Fibroblast of the aortic adventitia (primary cell): ENCODE measurements around the gene CORO1C. TPM values are rescaled to one million over a fixed set of nuclear protein-coding genes. Genes with fewer than 3 reads are reported as not detected.

Experiments
- DNase-seq: peaks from one replicate; pipeline ENCODE4 v3.0.0-alpha.2; 2010; ENCODE audit warnings: low read depth
- H3K4me3 ChIP-seq: 2 replicates; pipeline ENCODE4 v1.5.1; 2011; ENCODE audit warnings: low read depth, mild to moderate bottlenecking, control low read depth, low read length, moderate library complexity
- total RNA-seq: library from RNA; depleted of rRNA; stranded (reverse); fragments of >200 nt; gene quantifications from 2 replicates; pipeline ENCODE4 v1.2.3, GENCODE V29; 2012; ENCODE audit warnings: low replicate concordance
- TF ChIP-seq, protein P1 (sequence below): IDR thresholded peaks from 2 replicates; pipeline ENCODE4 v1.5.1; 2011; ENCODE audit warnings: mild to moderate bottlenecking, low read length, control low read depth, inconsistent platforms; ENCODE audit not compliant: insufficient read depth

The CORO1C gene
- total RNA-seq, 1 donor: 202 TPM

GRCh38 chr12:108607981-108608600, 123.2 kb downstream of the CORO1C start:
- H3K4me3 ChIP-seq: no peak overlapping the region
- TF ChIP-seq, protein P1, sequence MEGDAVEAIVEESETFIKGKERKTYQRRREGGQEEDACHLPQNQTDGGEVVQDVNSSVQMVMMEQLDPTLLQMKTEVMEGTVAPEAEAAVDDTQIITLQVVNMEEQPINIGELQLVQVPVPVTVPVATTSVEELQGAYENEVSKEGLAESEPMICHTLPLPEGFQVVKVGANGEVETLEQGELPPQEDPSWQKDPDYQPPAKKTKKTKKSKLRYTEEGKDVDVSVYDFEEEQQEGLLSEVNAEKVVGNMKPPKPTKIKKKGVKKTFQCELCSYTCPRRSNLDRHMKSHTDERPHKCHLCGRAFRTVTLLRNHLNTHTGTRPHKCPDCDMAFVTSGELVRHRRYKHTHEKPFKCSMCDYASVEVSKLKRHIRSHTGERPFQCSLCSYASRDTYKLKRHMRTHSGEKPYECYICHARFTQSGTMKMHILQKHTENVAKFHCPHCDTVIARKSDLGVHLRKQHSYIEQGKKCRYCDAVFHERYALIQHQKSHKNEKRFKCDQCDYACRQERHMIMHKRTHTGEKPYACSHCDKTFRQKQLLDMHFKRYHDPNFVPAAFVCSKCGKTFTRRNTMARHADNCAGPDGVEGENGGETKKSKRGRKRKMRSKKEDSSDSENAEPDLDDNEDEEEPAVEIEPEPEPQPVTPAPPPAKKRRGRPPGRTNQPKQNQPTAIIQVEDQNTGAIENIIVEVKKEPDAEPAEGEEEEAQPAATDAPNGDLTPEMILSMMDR: no peak
- no peak for DNase-seq

DNA sequence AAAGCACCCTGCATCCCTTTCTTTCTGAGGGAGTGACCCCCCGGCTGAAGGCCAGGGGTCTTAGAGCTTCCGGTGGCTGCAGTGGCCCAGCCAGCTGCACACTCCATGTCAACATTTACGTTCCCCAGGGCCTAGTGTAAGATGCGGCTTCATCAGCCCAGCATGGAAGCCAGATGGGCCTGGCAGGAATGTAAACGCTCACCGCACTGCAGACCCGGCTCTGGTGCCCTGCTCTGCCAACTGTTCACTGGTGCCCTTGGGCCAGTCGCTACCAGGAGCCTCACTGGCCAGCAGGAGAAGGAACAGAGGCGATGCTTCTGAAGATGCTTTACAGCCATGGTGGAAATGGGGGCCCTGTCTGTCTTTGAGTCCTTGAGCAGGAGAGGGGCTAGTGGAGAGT, 124.8 kb downstream of the CORO1C start:
- no peak overlapping the region for H3K4me3 ChIP-seq
- TF ChIP-seq, protein P1: no peak
- no peak for DNase-seq

- no peak overlapping the region for H3K4me3 ChIP-seq
- DNase-seq: no peak
- TF ChIP-seq, protein P1: no peak
Measured at GRCh38 chr12:108605690-108606406, 125.5 kb downstream of the CORO1C start.

DNA sequence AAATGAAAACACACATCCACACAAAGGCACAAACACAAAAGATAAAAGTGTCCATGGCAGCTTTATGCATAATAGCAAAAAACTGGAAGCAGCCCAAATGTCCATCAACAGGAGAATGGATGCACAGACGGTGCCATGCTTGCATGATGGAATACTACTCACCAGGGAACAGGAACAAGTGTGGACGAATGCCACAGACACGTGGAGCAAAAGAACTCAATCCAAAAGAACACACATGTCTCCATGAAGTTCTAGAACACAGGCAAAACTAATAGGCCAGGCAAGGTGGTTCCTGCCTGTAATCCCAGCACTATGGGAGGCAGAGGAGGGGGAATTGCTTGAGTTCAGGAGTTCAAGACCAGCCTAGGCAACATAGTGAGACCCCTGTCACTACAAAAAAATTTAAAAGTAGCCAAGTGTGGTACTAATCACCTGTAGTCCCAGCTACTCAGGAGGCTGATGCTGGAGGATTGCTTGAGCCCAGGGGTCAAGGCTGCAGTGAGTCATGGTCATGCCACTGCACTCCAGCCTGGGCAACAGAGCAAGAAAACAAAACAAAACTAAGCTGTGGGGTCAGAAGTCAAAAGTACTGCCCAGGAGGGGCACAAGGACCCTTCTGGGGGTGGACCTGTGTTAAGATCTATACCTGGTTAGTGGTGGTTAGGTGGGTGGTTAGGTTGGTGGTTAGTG, 126.2 kb downstream of the CORO1C start:
- DNase-seq: no peak
- TF ChIP-seq, protein P1: no peak

GRCh38 chr12:108604208-108604941, 126.9 kb downstream of the CORO1C start:
- H3K4me3 ChIP-seq: no peak overlapping the region
- no peak for DNase-seq
- TF ChIP-seq, protein P1: peak; percentile 0

More for the DNA sequence above, 126.2 kb downstream of the CORO1C start:
- no peak overlapping the region for H3K4me3 ChIP-seq

- DNase-seq: no peak
- H3K4me3 ChIP-seq: no peak overlapping the region
- TF ChIP-seq, protein P1: no peak
Measured at GRCh38 chr12:108603743-108604142, 127.6 kb downstream of the CORO1C start.
